Left ventricle myocardium superior (tissue), 1 donor: ENCODE measurements around the gene NAPB. TPM values are rescaled to one million over a fixed set of nuclear protein-coding genes. Genes with fewer than 3 reads are reported as not detected.

Experiments
- ATAC-seq: fragments of 200-7000 bp; cut with Tn5 transposase; one replicate; pipeline ENCODE4 v1.9.1; 2020; ENCODE audit warnings: mild to moderate bottlenecking, moderate library complexity
- DNase-seq: peaks from one replicate; pipeline ENCODE4 v3.0.0-alpha.2; 2020
- intact Hi-C: fragments of 100-400 bp; cut with micrococcal nuclease; formaldehyde crosslinking; loops from one replicate; pipeline ENCODE4 v1.11.0; 2022
- total RNA-seq: library from RNA; stranded (reverse); fragmentation: NEBNext Ultra II Directional; extraction: Animal tissue kit (Norgen Biotek cat#: 25700); gene quantifications from one replicate; pipeline ENCODE4 v1.2.1, GENCODE V29; 2021
- donor health status: DM: no; HTN: yes; CAD: no; lungs with severe emphysema.

NAPB gene
- total RNA-seq, 1 donor from 2014 or later = 6.0 TPM

GRCh38 chr20:23441850-23442313 is 20.6 kb upstream of the NAPB start:
- intact Hi-C loops = no loop called here
- DNase-seq (peak; percentile 60), ATAC-seq (peak; percentile 85)

GRCh38 chr20:23440004-23440403 is 18.7 kb upstream of the NAPB start:
- no peak for ATAC-seq
- DNase-seq = no peak
- intact Hi-C loops = no loop called here

- intact Hi-C loops = no loop called here
- DNase-seq (no peak), ATAC-seq (no peak)
These were observed 17.4 kb upstream of the NAPB start for GRCh38 chr20:23438661-23439060.

GRCh38 chr20:23437126-23437899 is 16.0 kb upstream of the NAPB start:
- ATAC-seq = no peak
- intact Hi-C loops = no loop called here
- DNase-seq = no peak

GRCh38 chr20:23436681-23437080 is 15.4 kb upstream of the NAPB start:
- intact Hi-C loops = no loop called here
- DNase-seq = no peak
- ATAC-seq = peak; percentile 33

- DNase-seq (peak; percentile 55), ATAC-seq (peak; percentile 46)
- intact Hi-C loops = no loop called here
These were observed 14.6 kb upstream of the NAPB start for GRCh38 chr20:23435626-23436539.

GRCh38 chr20:23434521-23435313 is 13.4 kb upstream of the NAPB start:
- no peak for DNase-seq
- intact Hi-C loops = no loop called here
- ATAC-seq = no peak

GRCh38 chr20:23433628-23434027 is 12.3 kb upstream of the NAPB start:
- ATAC-seq (no peak), DNase-seq (no peak)
- intact Hi-C loops = no loop called here

- ATAC-seq (no peak), DNase-seq (no peak)
- intact Hi-C loops = no loop called here
These were observed 3.8 kb upstream of the NAPB start for GRCh38 chr20:23425129-23425528.

- DNase-seq (peak; percentile 63), ATAC-seq (peak; percentile 68)
- intact Hi-C loops = loop anchor here (10.0 kb wide), 1 partner anchor 55 kb away; the partner anchor contains the start of gene GZF1
These were observed 1.0 kb downstream of the NAPB start for GRCh38 chr20:23419995-23420901.

- intact Hi-C loops = loop anchor here (10.0 kb wide), 1 partner anchor 55 kb away; the partner anchor contains the start of gene GZF1
- no peak for DNase-seq
- ATAC-seq = no peak
These were observed 1.7 kb downstream of the NAPB start for GRCh38 chr20:23419657-23419994.

- DNase-seq (no peak), ATAC-seq (no peak)
- intact Hi-C loops = loop anchor here (10.0 kb wide), 1 partner anchor 53 kb away; the partner anchor contains the start of gene GZF1
These were observed 3.4 kb downstream of the NAPB start for GRCh38 chr20:23417861-23418260.

GRCh38 chr20:23415959-23416583 is 5.2 kb downstream of the NAPB start:
- intact Hi-C loops = loop anchor here (10.0 kb wide), 1 partner anchor 51 kb away; the partner anchor contains the start of gene GZF1
- DNase-seq (no peak), ATAC-seq (no peak)

- DNase-seq (no peak), ATAC-seq (no peak)
- intact Hi-C loops = loop anchor here (10.0 kb wide), 1 partner anchor 51 kb away; the partner anchor contains the start of gene GZF1
These were observed 5.7 kb downstream of the NAPB start for GRCh38 chr20:23415555-23415954.

- DNase-seq (no peak), ATAC-seq (no peak)
- intact Hi-C loops = loop anchor here (10.0 kb wide), 1 partner anchor 50 kb away; the partner anchor contains the start of gene GZF1
These were observed 6.6 kb downstream of the NAPB start for GRCh38 chr20:23414526-23415188.

- DNase-seq (no peak), ATAC-seq (no peak)
- intact Hi-C loops = loop anchor here (10.0 kb wide), 1 partner anchor 49 kb away; the partner anchor contains the start of gene GZF1
These were observed 7.3 kb downstream of the NAPB start for GRCh38 chr20:23413862-23414422.

- DNase-seq (no peak), ATAC-seq (peak; percentile 81)
- intact Hi-C loops = loop anchor here (10.0 kb wide), 1 partner anchor 47 kb away; the partner anchor contains the start of gene GZF1
These were observed 9.3 kb downstream of the NAPB start for GRCh38 chr20:23412026-23412425.
